K562 (cell line): Measurements from ENCODE around the gene RPS15A. TPM values are rescaled to one million over a fixed set of nuclear protein-coding genes. Genes with fewer than 3 reads are reported as not detected.
A peak's percentile ranks its signal among the peaks of the same experiment; 100 is the strongest.

Experiments
- ATAC-seq: fragments of 200-7000 bp; cut with Tn5 transposase; 3 replicates; pipeline ENCODE4 v1.9.1; 2020; ENCODE audit warnings: moderate library complexity
- BruUV-seq: library from RNA; stranded (reverse); fragments of 400-500 nt; replicated peaks from 2 replicates; lab custom pipeline; 2021; lab: Mats Ljungman, UMichigan
- CTCF ChIA-PET: fragments of 300-600 bp; formaldehyde crosslinking; extraction: SDS; loops from one replicate; lab custom pipeline; 2021; ENCODE audit warnings: low intra/inter-chr PET ratio; lab: Yijun Ruan, JAX
- POLR2A ChIA-PET: fragments of 300-600, 350-650 bp; sonication (Branson Sonifier 250); formaldehyde crosslinking; extraction: SDS; loops from one replicate; lab custom pipeline; 2021; ENCODE audit warnings: antibody characterized with exemption, inconsistent platforms; lab: Yijun Ruan, JAX
- DNase-seq, 4 experiments: peaks; one replicate each; pipeline versions ENCODE4 v3.0.0 to v3.0.0-alpha.2; 2011 to 2018; ENCODE audit warnings: low spot score in 3 of 4, mixed read lengths in 3 of 4; ENCODE audit errors: extremely low read depth in 1 of 4
- FAIRE-seq: peaks from 2 replicates; lab custom pipeline; 2011; peaks lifted over from hg19 to GRCh38; lab: Jason Lieb, UNC
- H2AFZ ChIP-seq: 2 replicates; pipeline ENCODE4 v1.6.0; 2011; ENCODE audit warnings: low read depth, low read length, control low read depth, inconsistent platforms
- H3K27ac ChIP-seq: fragments of 200-600 bp; 3 replicates; pipeline ENCODE4 v1.8.0; 2011; ENCODE audit warnings: low read depth, mild to moderate bottlenecking, control low read depth, inconsistent platforms, low read length, moderate library complexity, mixed read lengths; ENCODE audit errors: extremely low read depth
- H3K27me3 ChIP-seq, 2 experiments: fragments of 300-600 bp in 1 of 2; 2 replicates in 1 of 2; 3 replicates in 1 of 2; pipeline versions ENCODE4 v1.6.0 to v1.8.0; 2011; ENCODE audit warnings: inconsistent platforms in 2 of 2, low read length in 2 of 2, mild to moderate bottlenecking in 1 of 2, mixed read lengths in 1 of 2, moderate library complexity in 1 of 2; ENCODE audit not compliant: control insufficient read depth in 2 of 2, insufficient read depth in 2 of 2
- H3K36me3 ChIP-seq: fragments of 300-600 bp; 3 replicates; pipeline ENCODE4 v1.8.0; 2011; ENCODE audit warnings: mild to moderate bottlenecking, low read length, inconsistent platforms; ENCODE audit not compliant: control insufficient read depth, insufficient read depth
- H3K4me1 ChIP-seq, 2 experiments: fragments of 200-600 bp in 1 of 2; replicated peaks in 1 of 2; 2 replicates in 1 of 2; 3 replicates in 1 of 2; pipeline versions ENCODE4 v1.5.1 to v1.8.0; 2011; ENCODE audit warnings: inconsistent platforms in 2 of 2, low read length in 2 of 2, mild to moderate bottlenecking in 1 of 2, mixed read lengths in 1 of 2, moderate library complexity in 1 of 2; ENCODE audit not compliant: control insufficient read depth in 2 of 2, insufficient read depth in 2 of 2
- H3K4me2 ChIP-seq: 2 replicates; pipeline ENCODE4 v1.6.1; 2011; ENCODE audit warnings: low read length, control low read depth, inconsistent platforms, mixed read lengths; ENCODE audit not compliant: insufficient read depth
- H3K4me3 ChIP-seq: fragments of 200-600 bp; sonication (generic), shearing (Covaris generic); 2 replicates; pipeline ENCODE4 v1.5.1; 2016; ENCODE audit warnings: control low read depth, inconsistent platforms
- H3K79me2 ChIP-seq: fragments of 200-600 bp; 3 replicates; pipeline ENCODE4 v1.8.0; 2011; ENCODE audit warnings: low read length, inconsistent platforms; ENCODE audit not compliant: control insufficient read depth, insufficient read depth
- H3K9ac ChIP-seq, 2 experiments: 2 replicates each; pipeline versions ENCODE4 v1.6.0 to v1.6.1; 2011; ENCODE audit warnings: low read depth in 2 of 2, low read length in 2 of 2, control low read depth in 1 of 2, inconsistent platforms in 1 of 2, mild to moderate bottlenecking in 1 of 2, mixed read lengths in 1 of 2; ENCODE audit not compliant: insufficient read depth in 1 of 2
- H3K9me1 ChIP-seq: one replicate; pipeline ENCODE4 v1.6.0; 2011; ENCODE audit warnings: inconsistent platforms, mild to moderate bottlenecking, low read length, moderate library complexity; ENCODE audit not compliant: control insufficient read depth, insufficient read depth
- H3K9me3 ChIP-seq: replicated peaks from 2 replicates; pipeline ENCODE4 v1.5.1; 2011; ENCODE audit warnings: low read depth, low read length, inconsistent platforms; ENCODE audit not compliant: control insufficient read depth, insufficient read depth
- H4K20me1 ChIP-seq: replicated peaks from 2 replicates; pipeline ENCODE4 v1.6.1; 2011; ENCODE audit warnings: low read length, inconsistent platforms, mixed read lengths; ENCODE audit not compliant: control insufficient read depth, insufficient read depth
- COPS2 ChIP-seq: fragments of 450-650 bp; conservative IDR thresholded peaks from 2 replicates; pipeline ENCODE4 v1.6.1; 2016; ENCODE audit warnings: mild to moderate bottlenecking, moderate library complexity
- FOXK1 ChIP-seq: sonication (generic); formaldehyde crosslinking; IDR thresholded peaks from 2 replicates; pipeline ENCODE4 v1.8.0; 2022; ENCODE audit warnings: missing genetic modification reagents, mild to moderate bottlenecking, borderline replicate concordance
- MEIS2 ChIP-seq: fragments of 450-650 bp; IDR thresholded peaks from 2 replicates; pipeline ENCODE4 v1.6.1; 2014; ENCODE audit warnings: mild to moderate bottlenecking; ENCODE audit not compliant: partially characterized antibody
- WGBS: fragments of 100-300 bp; shearing (Covaris generic); methylation state at CpG from one replicate; pipeline ENCODE4 v1.1.6; 2016; ENCODE audit warnings: low coverage, mixed read lengths; ENCODE audit not compliant: insufficient coverage; ENCODE audit errors: missing lambda C conversion rate; 5-methylcytosine and 5-hydroxymethylcytosine counted together
- in situ Hi-C: fragments of 300-500 bp; cut with MboI; formaldehyde crosslinking; loops from 4 replicates; pipeline ENCODE4 v1.15.0; 2018; ENCODE audit warnings: inconsistent platforms, mixed read lengths
- intact Hi-C: fragments of 100-400 bp; cut with micrococcal nuclease; formaldehyde crosslinking; loops from 2 replicates; pipeline ENCODE4 v1.14.2; 2022
- polyA plus RNA-seq, 8 experiments: library from polyadenylated mRNA; depleted of rRNA in 4 of 8; stranded (reverse) in 5 of 8; unstranded in 3 of 8; fragments of >200 nt; fragmentation: Nextera tagmentation in 2 of 8; fragmentation: Illumina TruSeq in 1 of 8; extraction: Ambion mirVana in 2 of 8; extraction: Trizol in 1 of 8; gene quantifications; 2 replicates each; pipeline versions ENCODE4 v1.2.1 to v1.2.3, GENCODE V29; 2011 to 2014; ENCODE audit warnings: inconsistent platforms in 1 of 8, missing spikeins in 1 of 8
- total RNA-seq, 7 experiments: library from RNA; depleted of rRNA in 6 of 7; stranded (reverse); fragments of >200 nt in 6 of 7; fragmentation: Illumina TruSeq in 2 of 7; extraction: Trizol in 2 of 7; gene quantifications; 2 replicates each; pipeline versions ENCODE4 v1.2.1 to v1.2.3, GENCODE V29; 2011 to 2021; ENCODE audit warnings: low replicate concordance in 1 of 7

RPS15A gene
- total and polyA plus RNA-seq, 9 of the 15 experiments (the other 6 are each of a cell fraction or from before 2014, with no cell fraction given): 1,397 to 5,474 (median 2,798) TPM

- Histone ChIP-seq H3K79me2 (peaks cover 75% of the 10 kb centered on the region), H3K4me2 (peak overlapping the region; percentile 9), H3K9ac (no peak overlapping the region; a peak in 1 of 4 replicates), H3K9me1 (no peaks in the 10 kb centered on the region), H3K36me3 (peaks cover 76% of the 10 kb centered on the region), H2AFZ (no peak overlapping the region), H3K27me3 (no peaks in the 10 kb centered on the region), H3K4me3 (no peak overlapping the region), H3K9me3 (no peaks in the 10 kb centered on the region), H4K20me1 (peaks cover 70% of the 10 kb centered on the region), H3K27ac (no peak overlapping the region; the same call in 2 of the 3 replicates), H3K4me1 (peaks cover 9 to 14% of the 10 kb centered on the region in 2 experiments; a peak in 4 of 5 replicates)
- intact Hi-C loops: no loop called here
- no peak for FAIRE-seq
- ATAC-seq: no peak
- CTCF ChIA-PET: no interaction called here
- TF ChIP-seq COPS2: no peak
- no peak for TF ChIP-seq FOXK1
- TF ChIP-seq MEIS2: peak; percentile 33
- POLR2A ChIA-PET: interaction anchor here (1.7 to 11.9 kb wide), 2 partner anchors 18 to 174 kb away, joined by 4 to 342 read pairs; partner anchors contain the start of gene ARL6IP1
- in situ Hi-C loops: no loop called here
- no peak for DNase-seq
- BruUV-seq: no TSS peak
- 73% methylated on average over 8 of the region's 8 CpGs for WGBS
These were observed 5.1 kb downstream of the RPS15A start for GRCh38 chr16:18784917-18785623.
